Skeletal muscle tissue (tissue), 4 donors: ENCODE measurements around the gene ZNF280D. TPM values are rescaled to one million over a fixed set of nuclear protein-coding genes. Genes with fewer than 3 reads are reported as not detected.
A peak's percentile ranks its signal among the peaks of the same experiment; 100 is the strongest.
"Not testable (repeated sequence)": the region's sequence is repeated elsewhere in the genome, so short reads cannot be mapped to it uniquely, and the experiment has no call there.

ENCODE experiments used
- H3K27ac ChIP-seq: one replicate; pipeline ENCODE4 v1.7.0; 2013; ENCODE audit warnings: mild to moderate bottlenecking, low read depth, low read length, inconsistent platforms
- H3K27me3 ChIP-seq, 3 donors: one replicate each; pipeline ENCODE4 v1.7.0; 2013; ENCODE audit warnings: low read length in 3 of 3; ENCODE audit not compliant: control insufficient read depth in 3 of 3, insufficient read depth in 3 of 3
- H3K36me3 ChIP-seq, 3 donors: one replicate each; pipeline ENCODE4 v1.7.0; 2013; ENCODE audit warnings: low read length in 3 of 3; ENCODE audit not compliant: control insufficient read depth in 3 of 3, insufficient read depth in 3 of 3
- H3K4me1 ChIP-seq, 3 donors: one replicate each; pipeline ENCODE4 v1.7.0; 2013; ENCODE audit warnings: low read length in 3 of 3, mild to moderate bottlenecking in 3 of 3; ENCODE audit not compliant: control insufficient read depth in 3 of 3, insufficient read depth in 3 of 3
- H3K4me3 ChIP-seq, 3 donors: one replicate each; pipeline ENCODE4 v1.7.0; 2013; ENCODE audit warnings: low read length in 3 of 3
- H3K9ac ChIP-seq, 3 donors: one replicate each; pipeline ENCODE4 v1.7.0; 2013; ENCODE audit warnings: low read length in 3 of 3, mild to moderate bottlenecking in 3 of 3, moderate library complexity in 2 of 3, low read depth in 1 of 3
- H3K9me3 ChIP-seq, 3 donors: one replicate each; pipeline ENCODE4 v1.7.0; 2013; ENCODE audit warnings: low read length in 3 of 3; ENCODE audit not compliant: control insufficient read depth in 3 of 3
- total RNA-seq: library from RNA; depleted of rRNA; stranded (reverse); fragments of >200 nt; gene quantifications from one replicate; pipeline ENCODE4 v1.2.3, GENCODE V29; 2014
- donor health status: Osteomylitis.

Gene ZNF280D, protein sequence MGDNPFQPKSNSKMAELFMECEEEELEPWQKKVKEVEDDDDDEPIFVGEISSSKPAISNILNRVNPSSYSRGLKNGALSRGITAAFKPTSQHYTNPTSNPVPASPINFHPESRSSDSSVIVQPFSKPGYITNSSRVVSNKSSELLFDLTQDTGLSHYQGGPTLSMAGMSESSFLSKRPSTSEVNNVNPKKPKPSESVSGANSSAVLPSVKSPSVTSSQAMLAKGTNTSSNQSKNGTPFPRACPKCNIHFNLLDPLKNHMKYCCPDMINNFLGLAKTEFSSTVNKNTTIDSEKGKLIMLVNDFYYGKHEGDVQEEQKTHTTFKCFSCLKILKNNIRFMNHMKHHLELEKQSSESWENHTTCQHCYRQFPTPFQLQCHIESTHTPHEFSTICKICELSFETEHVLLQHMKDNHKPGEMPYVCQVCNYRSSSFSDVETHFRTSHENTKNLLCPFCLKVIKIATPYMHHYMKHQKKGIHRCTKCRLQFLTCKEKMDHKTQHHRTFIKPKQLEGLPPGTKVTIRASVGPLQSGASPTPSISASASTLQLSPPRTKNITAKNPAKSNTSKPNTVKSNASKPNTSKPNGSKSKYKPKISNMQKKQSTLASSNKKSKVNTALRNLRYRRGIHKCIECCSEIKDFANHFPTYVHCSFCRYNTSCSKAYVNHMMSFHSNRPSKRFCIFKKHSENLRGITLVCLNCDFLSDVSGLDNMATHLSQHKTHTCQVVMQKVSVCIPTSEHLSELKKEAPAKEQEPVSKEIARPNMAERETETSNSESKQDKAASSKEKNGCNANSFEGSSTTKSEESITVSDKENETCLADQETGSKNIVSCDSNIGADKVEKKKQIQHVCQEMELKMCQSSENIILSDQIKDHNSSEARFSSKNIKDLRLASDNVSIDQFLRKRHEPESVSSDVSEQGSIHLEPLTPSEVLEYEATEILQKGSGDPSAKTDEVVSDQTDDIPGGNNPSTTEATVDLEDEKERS
- 57.4 TPM for total RNA-seq

GRCh38 chr15:56733136-56734012 is at the start of gene ZNF280D:
TSS of gene ZNF280D (minus strand) at chr15:56733509. CDS start at chr15:56707109, 26,400 bp downstream.
- Histone ChIP-seq H3K9me3 (peaks cover 0 to 2% (median 0%) of the 10 kb centered on the region in 3 donors), H3K9ac (peak within 1 kb of the TSS; percentile 92 to 95 (median 93)), H3K4me1 (peaks cover 21 to 26% (median 21%) of the 10 kb centered on the region in 3 donors), H3K36me3 (no peaks in the 10 kb centered on the region), H3K27me3 (no peaks in the 10 kb centered on the region), H3K27ac (peak within 1 kb of the TSS; percentile 94), H3K4me3 (peak within 1 kb of the TSS; percentile 87 to 92 (median 91))

- Histone ChIP-seq H3K9ac (no peak overlapping the region), H3K4me3 (no peak overlapping the region), H3K4me1 (no peaks in the 10 kb centered on the region), H3K9me3 (no peaks in the 10 kb centered on the region), H3K27ac (no peak overlapping the region), H3K36me3 (no peaks in the 10 kb centered on the region), H3K27me3 (no peaks in the 10 kb centered on the region)
Observed at GRCh38 chr15:56782306-56782705, 49.0 kb upstream of the ZNF280D start.

GRCh38 chr15:56781666-56782065 is 48.4 kb upstream of the ZNF280D start:
- Histone ChIP-seq H3K9ac (no peak overlapping the region), H3K27me3 (no peaks in the 10 kb centered on the region), H3K9me3 (no peaks in the 10 kb centered on the region), H3K36me3 (no peaks in the 10 kb centered on the region), H3K4me1 (no peaks in the 10 kb centered on the region), H3K27ac (no peak overlapping the region), H3K4me3 (no peak overlapping the region)

- H3K4me3 ChIP-seq: not testable (repeated sequence)
Observed at GRCh38 chr15:56780102-56780725, 46.9 kb upstream of the ZNF280D start.

GRCh38 chr15:56779449-56779848 is 46.1 kb upstream of the ZNF280D start:
- not testable (repeated sequence) for H3K27ac ChIP-seq, H3K9me3 ChIP-seq, H3K4me1 ChIP-seq, H3K36me3 ChIP-seq, H3K4me3 ChIP-seq, H3K27me3 ChIP-seq, H3K9ac ChIP-seq

More at GRCh38 chr15:56780102-56780725, 46.9 kb upstream of the ZNF280D start:
- not testable (repeated sequence) for H3K9me3 ChIP-seq, H3K36me3 ChIP-seq, H3K27ac ChIP-seq, H3K9ac ChIP-seq, H3K4me1 ChIP-seq, H3K27me3 ChIP-seq

DNA sequence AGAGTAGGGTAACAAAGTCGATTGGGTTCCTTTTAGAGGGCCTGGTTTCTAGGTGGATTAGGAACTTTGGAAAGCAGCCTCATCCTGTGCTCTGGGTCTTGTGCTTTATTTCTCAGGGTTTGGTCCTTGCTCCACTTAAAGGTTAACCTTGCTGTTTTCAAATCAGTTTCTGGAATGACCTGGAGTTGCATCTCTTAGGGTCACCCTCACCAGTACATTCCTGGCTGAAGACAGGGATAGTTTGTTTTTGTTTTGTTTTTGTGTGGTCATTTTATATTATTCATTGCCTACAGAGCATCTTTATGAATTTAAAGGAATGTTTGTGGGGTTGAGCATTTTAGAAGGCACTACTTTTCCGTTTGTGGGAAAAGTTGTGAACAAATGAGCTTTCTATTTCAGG is 45.5 kb upstream of the ZNF280D start:
- no peak overlapping the region for H3K4me3 ChIP-seq
- H3K4me1 ChIP-seq: peaks cover 0 to 5% (median 0%) of the 10 kb centered on the region in 3 donors
- H3K9me3 ChIP-seq: no peaks in the 10 kb centered on the region
- no peak overlapping the region for H3K27ac ChIP-seq
- no peaks in the 10 kb centered on the region for H3K27me3 ChIP-seq
- no peak overlapping the region for H3K9ac ChIP-seq
- no peaks in the 10 kb centered on the region for H3K36me3 ChIP-seq

DNA sequence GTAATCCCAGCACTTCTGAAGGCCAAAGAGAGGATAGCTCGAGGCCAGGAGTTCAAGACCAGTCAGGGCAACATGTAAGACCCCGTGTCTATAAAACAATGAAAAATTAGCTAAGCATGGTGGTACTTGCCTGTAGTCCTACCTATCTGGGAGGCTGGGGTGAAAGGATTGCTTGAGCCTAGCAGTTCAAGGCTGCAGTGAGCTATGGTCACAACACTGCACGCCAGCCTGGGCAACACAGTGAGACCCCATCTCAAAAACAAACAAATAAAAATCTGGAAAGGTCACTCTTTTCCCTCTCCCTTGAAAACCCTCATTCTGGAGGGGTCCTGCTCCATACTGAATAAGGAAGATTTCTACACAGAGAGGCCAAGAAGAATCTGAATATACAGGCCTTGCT is 43.5 kb upstream of the ZNF280D start:
- Histone ChIP-seq H3K27ac (no peak overlapping the region), H3K4me1 (peaks cover 4 to 16% (median 5%) of the 10 kb centered on the region in 3 donors)

DNA sequence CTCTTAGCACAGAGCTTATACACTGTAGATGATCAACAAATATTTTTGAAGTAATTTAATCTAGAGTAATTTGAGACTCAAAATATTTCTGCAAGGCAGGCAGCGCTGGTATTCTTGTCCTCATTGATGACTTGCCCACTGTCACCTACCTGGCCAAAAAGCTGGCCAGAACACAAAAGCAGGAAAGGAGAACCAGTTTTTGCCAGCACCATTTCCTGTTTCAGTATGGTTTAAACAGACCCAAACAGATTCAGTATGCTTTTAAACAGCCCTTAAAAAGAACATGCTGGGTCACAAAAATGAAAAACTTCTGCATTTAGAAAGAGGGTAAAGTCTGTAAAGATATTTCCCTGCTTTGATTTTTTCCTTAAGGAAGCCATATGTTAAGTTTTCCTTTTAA is 42.3 kb upstream of the ZNF280D start:
- peaks cover 4 to 16% (median 5%) of the 10 kb centered on the region in 3 donors for H3K4me1 ChIP-seq
- H3K4me3 ChIP-seq: no peak overlapping the region
- no peaks in the 10 kb centered on the region for H3K27me3 ChIP-seq
- no peak overlapping the region for H3K27ac ChIP-seq
- no peaks in the 10 kb centered on the region for H3K9me3 ChIP-seq
- no peak overlapping the region for H3K9ac ChIP-seq
- no peaks in the 10 kb centered on the region for H3K36me3 ChIP-seq

More for the DNA sequence above, 43.5 kb upstream of the ZNF280D start:
- Histone ChIP-seq H3K27me3 (no peaks in the 10 kb centered on the region), H3K4me3 (no peak overlapping the region), H3K9me3 (no peaks in the 10 kb centered on the region), H3K36me3 (no peaks in the 10 kb centered on the region), H3K9ac (no peak overlapping the region)

GRCh38 chr15:56774356-56774755 is 41.0 kb upstream of the ZNF280D start:
- Histone ChIP-seq H3K36me3 (no peaks in the 10 kb centered on the region), H3K27me3 (no peaks in the 10 kb centered on the region), H3K4me1 (peaks cover 4 to 16% (median 5%) of the 10 kb centered on the region in 3 donors), H3K9ac (no peak overlapping the region), H3K27ac (no peak overlapping the region), H3K4me3 (no peak overlapping the region), H3K9me3 (no peaks in the 10 kb centered on the region)
